Renal cortex interstitium (tissue), 11 donors: Measurements from ENCODE around the gene MBNL2. TPM values are rescaled to one million over a fixed set of nuclear protein-coding genes. Genes with fewer than 3 reads are reported as not detected.

Experiments used
- DNase-seq, 11 donors: peaks; one replicate each; pipeline ENCODE4 v3.0.0-alpha.2; 2013; ENCODE audit warnings: low read depth in 9 of 11, low spot score in 4 of 11; ENCODE audit errors: extremely low read depth in 1 of 11
- polyA plus RNA-seq, 3 donors: library from polyadenylated mRNA; unstranded; fragments of 120-200 nt; gene quantifications; one replicate each; pipeline ENCODE4 v1.2.1, GENCODE V29; 2013; ENCODE audit not compliant: insufficient read length in 3 of 3

The MBNL2 gene
- polyA plus RNA-seq, 3 donors = 50.7 to 76.4 (median 66.2) TPM

- no peak for DNase-seq
Measured at GRCh38 chr13:97280478-97280877, 58.3 kb downstream of the MBNL2 start.

DNA sequence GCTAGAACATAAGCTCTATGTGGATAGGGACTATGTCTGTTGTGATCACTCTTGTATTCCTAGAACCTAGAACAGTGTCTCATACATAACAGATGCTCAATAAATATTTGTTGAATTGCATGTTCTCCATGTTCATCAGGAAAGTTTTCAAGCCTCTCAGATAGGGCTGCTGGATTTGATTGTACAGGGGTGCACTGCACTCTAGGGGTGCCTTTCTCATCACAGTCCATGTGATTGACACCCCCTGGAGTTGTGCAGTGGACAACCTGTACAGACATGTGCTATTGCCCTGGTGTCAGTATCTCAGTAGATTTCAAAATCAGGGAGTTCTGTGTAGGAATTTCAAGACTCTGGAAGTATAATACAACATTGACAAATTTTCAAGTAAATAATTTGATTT, 58.9 kb downstream of the MBNL2 start:
- no peak for DNase-seq

DNA sequence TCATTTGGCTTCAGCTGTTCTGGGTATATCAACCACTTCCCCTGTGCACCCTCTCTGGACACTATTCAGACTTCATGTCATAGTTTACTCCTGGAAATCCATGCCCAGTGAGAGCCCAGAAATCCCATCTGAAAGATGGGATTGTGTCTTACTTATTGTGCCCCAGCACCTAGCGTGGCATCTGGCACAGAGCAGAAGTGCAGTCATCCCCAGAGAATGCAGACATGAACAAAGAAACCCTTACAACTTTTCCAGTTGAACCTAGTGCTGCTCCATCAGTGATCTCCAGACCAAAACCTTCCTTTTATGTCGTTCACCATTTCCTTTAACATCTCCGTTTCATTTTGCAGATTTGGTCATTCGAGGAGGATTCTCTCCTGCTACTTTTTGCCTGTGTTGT, 60.6 kb downstream of the MBNL2 start:
- no peak for DNase-seq

GRCh38 chr13:97283888-97284287, 61.8 kb downstream of the MBNL2 start:
- DNase-seq = no peak

DNA sequence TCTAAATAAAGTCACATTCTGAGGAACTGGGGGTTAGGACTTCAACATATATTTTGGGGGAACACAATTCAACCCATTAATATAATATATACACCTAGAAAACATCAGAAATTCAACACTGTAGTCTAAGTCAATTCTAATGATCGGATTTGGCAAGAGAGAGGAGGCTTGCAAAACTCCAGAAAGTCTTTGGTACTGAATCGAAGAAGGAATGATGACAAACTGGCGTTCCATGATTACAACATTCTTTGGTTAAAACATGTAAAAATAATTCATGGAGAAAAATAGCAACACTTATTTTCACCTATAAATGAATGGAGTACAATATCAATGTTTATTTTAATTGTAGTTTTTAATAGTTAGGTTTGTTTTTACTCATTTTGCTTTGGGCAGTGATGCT, 62.4 kb downstream of the MBNL2 start:
- no peak for DNase-seq

DNA sequence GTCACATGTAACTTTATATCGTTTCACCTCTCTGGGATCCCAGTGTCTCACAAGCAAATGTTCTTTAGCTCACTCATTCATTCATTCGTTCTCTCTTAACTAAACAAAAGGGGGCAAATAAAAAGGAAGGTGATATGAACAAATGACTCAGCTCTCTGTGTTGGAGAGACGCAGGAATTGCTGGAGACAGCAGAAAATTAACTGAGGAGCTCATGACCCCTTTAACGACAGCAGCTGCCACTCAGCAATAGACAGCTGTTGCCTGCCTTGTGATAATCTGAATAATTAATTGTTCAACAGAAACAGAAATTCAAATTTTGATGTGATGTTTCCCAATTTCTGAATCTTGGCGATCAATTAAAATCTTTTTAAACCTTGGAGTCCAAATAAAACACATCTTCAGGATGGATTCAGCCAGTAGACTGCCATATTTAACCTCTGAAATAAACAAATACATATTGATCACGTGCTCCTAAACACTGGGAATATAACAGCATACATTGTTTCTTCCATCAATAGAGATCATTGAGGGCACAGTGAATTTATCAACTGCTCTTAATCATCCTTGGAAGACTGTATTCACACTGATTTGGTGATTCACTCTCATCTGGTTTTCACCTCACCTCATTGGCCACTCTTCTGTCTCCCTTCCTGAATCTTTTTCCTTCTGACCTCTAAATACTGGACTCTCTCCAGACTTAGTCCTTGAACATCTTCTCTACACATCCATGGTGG, 63.3 kb downstream of the MBNL2 start:
- DNase-seq = no peak

GRCh38 chr13:97286317-97287046, 64.3 kb downstream of the MBNL2 start:
- DNase-seq = no peak

GRCh38 chr13:97287047-97287383, 64.9 kb downstream of the MBNL2 start:
- no peak for DNase-seq

DNA sequence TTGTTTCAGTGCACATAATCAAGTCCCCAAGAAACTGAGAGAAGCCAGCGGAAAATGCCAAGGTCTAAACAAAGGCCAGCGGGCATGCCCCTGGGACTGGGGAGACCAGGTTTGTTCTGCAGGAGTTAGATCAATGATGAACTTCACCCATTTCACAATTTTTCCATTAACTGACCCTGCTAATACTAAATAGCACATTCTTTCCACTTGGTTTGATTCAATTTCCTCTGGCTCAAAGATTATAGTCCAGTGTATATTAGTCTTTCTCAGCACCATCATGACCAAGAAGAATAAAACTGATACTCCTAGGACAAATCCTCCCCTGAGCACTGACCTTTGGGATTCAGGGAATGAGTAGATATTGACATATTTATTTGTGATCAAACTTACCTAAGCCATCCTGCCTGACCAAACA, 66.4 kb downstream of the MBNL2 start:
- no peak for DNase-seq

GRCh38 chr13:97289514-97290298, 67.6 kb downstream of the MBNL2 start:
- DNase-seq = no peak

DNA sequence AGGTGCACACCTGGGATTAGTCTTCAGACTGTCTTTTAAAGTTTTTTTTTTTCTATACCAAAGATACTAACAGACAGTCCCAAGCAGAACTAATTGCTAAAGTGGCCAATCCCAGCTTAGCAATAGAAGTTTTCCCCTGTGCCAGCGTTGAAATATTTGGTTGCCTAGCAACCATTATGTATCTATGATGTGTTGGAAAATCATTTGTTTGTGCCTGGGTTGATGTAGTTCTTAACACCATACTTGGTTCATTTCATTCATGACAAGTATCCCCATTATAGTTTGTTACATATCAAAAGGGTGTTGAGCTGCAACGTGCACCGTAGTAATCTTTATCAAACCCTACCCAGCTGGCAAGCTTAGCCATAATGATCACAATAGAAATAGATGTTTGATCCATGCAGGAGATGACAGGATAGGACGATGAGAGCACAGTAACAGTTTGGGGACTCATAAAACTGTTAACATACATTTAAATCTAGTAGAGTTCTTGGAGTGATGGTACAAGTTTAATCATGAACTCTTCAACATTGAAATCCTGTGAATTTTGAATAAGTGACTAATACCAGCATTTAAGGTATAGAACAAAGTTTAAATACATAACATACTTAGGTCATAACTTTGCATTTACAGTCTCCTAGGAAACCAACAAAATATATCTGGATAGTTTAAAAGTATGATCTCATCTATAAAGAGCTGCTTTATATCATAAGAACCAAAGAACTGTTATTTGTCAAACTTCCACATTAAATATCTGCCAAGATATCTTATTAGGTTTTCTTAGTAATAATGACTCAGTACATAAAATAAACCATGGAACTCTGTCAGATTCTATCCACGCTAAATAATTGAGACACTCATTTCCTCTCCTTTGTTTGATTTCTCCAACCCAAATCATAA, 73.4 kb downstream of the MBNL2 start:
- DNase-seq = no peak

DNA sequence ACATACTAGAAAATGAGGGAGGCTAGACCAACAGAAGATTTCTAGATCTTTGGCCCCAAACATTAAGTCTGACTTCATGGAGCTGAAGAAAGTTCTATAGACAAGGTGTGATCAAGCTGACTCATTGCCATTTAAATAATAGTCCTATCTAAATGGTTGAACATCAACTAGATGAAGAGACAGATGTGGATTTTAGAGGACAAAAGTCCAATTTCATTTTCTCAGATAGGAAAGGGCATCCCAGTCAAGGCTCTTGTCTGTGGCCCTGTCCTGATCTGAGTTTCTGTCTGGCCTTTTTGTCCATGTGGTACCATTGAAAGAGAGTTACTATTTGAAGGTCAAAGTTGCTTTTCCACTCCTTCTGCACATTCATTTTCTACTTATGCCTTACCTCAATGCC, 74.6 kb downstream of the MBNL2 start:
- no peak for DNase-seq

GRCh38 chr13:97298816-97299215, 76.7 kb downstream of the MBNL2 start:
- DNase-seq = no peak

DNA sequence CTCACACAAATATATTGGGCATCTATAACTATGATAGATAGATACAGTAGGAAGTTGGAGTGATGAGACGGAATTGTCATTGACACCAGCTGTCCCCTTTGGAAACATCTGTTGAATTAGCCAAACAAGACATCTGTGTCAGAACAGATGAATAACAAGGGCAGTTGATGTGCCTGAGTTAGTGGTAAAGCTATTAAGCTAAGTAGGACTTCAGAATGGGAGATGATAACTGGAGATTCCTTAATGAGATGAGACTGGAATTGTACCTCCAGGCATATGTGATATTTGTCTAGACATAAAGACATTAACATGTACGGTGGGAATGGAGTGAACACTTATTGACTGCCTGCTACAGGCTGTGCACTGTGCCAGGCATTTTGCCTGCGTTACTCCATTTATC, 78.7 kb downstream of the MBNL2 start:
- no peak for DNase-seq

DNA sequence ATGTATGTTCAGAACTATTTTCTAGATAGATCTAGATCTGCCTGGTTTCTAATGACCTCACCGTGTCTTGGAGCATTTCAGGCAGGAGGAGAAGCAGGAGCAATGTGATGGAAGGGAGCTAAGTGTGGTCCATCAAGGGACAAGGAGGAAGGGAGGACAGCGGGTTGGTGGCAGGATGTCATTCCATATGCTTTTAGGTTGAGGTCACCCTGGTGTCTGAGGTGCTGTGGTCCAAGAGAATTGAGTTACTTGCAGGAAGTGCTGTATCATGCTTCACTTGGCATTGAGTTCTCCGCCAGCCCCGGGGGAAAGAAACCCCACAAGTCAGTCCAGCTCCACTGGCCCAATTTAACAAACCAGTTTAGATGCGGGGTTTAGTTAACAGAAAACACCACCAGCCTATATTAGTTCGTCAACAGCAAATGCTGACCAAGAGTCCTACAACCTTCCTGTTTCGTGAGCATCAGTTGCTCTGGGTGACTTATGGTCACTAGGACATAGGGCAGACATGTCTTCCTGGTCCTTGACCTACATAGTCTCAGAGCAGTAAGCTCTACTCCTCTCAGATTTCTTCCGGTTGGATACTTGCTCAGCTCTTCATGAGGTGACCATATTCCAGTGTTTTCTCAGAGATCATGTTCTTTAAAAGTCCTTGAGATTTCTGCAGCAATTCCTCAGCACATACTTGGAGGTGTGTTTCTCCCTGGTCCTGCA, 79.4 kb downstream of the MBNL2 start:
- no peak for DNase-seq

DNA sequence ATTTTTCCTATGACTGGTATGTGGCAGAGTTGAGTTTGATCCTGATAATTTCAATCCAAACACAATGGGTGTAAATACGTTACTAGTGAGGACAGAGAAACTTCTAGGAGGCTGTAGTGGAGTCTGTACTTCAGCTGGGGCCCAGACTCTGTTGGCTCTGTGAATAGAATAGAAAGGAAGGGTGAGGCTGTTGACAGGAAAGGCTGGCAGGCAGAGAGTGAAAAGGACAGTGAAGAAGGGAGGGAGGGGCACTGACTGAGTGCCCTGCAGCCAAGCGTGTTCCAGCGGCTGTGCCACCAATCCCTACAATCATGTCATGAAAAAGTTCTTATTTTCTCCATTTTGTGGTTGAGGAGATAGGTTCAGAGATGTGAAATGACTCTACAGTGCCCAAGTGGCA, 80.5 kb downstream of the MBNL2 start:
- no peak for DNase-seq

- DNase-seq = no peak
Measured at GRCh38 chr13:97306106-97306505, 84.0 kb downstream of the MBNL2 start.

GRCh38 chr13:97306645-97307044, 84.5 kb downstream of the MBNL2 start:
- no peak for DNase-seq
